Prostate gland (tissue), 2 donors: Measurements from ENCODE around the gene APPL2.

Experiments
- CTCF ChIP-seq, 4 experiments: fragments of 200-600 bp in 2 of 4; fragments of 450-650 bp in 2 of 4; sonication (generic) in 2 of 4; IDR thresholded peaks; 1 replicate in 3 of 4; 2 replicates in 1 of 4; pipeline ENCODE4 v1.5.1; 2016 to 2019; ENCODE audit warnings: antibody characterized with exemption in 4 of 4, mild to moderate bottlenecking in 2 of 4, moderate library complexity in 2 of 4
- POLR2A ChIP-seq: fragments of 450-650 bp; IDR thresholded peaks from one replicate; pipeline ENCODE4 v1.6.1; 2016; ENCODE audit warnings: antibody characterized with exemption, mild to moderate bottlenecking
- POLR2AphosphoS5 ChIP-seq: sonication (generic); formaldehyde crosslinking; IDR thresholded peaks from one replicate; pipeline ENCODE4 v1.6.1; 2017; ENCODE audit warnings: antibody characterized with exemption

GRCh38 chr12:105240228-105240627, 4.3 kb upstream of the APPL2 start:
- TF ChIP-seq CTCF (IDR thresholded peaks at IDR 0.05) (no peak), POLR2A (no peak), POLR2AphosphoS5 (no peak)
